Brain microvascular endothelial cell (primary cell): ENCODE results near the gene PPFIA2.
"Not testable (repeated sequence)": the region's sequence is repeated elsewhere in the genome, so short reads cannot be mapped to it uniquely, and the experiment has no call there.

Experiments used
- DNase-seq: peaks from one replicate; pipeline ENCODE4 v3.0.0-alpha.2; 2020
- H3K27ac ChIP-seq: fragments of 250-450 bp; sonication (Bioruptor Pico); 2 replicates; pipeline ENCODE4 v1.5.1; 2020; ENCODE audit warnings: mild to moderate bottlenecking, moderate library complexity
- H3K27me3 ChIP-seq: fragments of 250-450 bp; sonication (Bioruptor Pico); replicated peaks from 2 replicates; pipeline ENCODE4 v1.5.1; 2020; ENCODE audit warnings: mild to moderate bottlenecking
- H3K36me3 ChIP-seq: fragments of 250-450 bp; sonication (Bioruptor Pico); replicated peaks from 2 replicates; pipeline ENCODE4 v1.5.1; 2020; ENCODE audit warnings: mild to moderate bottlenecking
- H3K4me3 ChIP-seq: 2 replicates; pipeline ENCODE4 v1.5.1; 2011; ENCODE audit warnings: low read depth, mild to moderate bottlenecking, control low read depth, low read length, moderate library complexity
- in situ Hi-C: cut with HindIII; loops from 2 replicates; pipeline ENCODE4 v1.10.0; 2017; ENCODE audit warnings: low sequenced_read_pairs, low pct_ligation_motif_present
- TF ChIP-seq, protein P1 (sequence below): IDR thresholded peaks from 2 replicates; pipeline ENCODE4 v1.5.1; 2011; ENCODE audit warnings: low read depth, mild to moderate bottlenecking, moderate library complexity, low read length, control low read depth, inconsistent platforms; ENCODE audit errors: missing control alignments

The PPFIA2 gene

DNA sequence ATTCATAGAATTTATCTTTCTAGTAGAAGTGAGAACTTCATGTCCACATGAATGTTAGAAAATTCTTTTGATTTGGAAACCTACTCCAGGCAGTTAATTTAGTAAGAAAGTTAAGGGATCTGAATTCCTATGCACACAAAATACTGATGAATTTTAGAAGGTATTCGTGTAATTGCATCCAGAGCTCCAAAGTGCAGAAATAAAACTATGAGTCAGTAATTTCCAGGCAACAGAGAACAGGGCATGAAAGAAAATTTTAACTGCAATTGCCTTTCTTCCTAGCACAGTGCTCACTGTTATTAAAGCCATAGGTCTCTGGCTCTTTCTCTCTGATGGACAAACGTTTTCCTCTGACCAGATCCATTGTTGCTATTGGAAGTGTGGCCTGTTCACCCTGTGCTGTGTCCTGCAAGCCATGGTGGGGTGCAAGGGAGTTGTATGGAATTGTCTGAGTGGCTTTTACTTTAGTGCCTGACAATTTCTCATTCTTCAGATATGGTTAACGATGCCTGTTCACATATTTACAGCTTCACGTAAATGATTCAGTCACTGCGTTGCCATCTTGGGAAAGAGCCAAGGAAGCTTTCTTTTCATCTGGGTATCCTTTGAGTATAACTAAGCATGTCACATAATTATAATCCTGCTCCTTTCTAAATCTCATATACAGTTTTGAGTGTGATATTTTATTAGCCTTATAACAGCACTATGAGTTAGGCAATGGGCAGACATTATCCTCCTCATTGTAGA lies 536.1 kb downstream of the PPFIA2 start:
- in situ Hi-C loops = no loop called here
- no peak for DNase-seq
- TF ChIP-seq, protein P1, sequence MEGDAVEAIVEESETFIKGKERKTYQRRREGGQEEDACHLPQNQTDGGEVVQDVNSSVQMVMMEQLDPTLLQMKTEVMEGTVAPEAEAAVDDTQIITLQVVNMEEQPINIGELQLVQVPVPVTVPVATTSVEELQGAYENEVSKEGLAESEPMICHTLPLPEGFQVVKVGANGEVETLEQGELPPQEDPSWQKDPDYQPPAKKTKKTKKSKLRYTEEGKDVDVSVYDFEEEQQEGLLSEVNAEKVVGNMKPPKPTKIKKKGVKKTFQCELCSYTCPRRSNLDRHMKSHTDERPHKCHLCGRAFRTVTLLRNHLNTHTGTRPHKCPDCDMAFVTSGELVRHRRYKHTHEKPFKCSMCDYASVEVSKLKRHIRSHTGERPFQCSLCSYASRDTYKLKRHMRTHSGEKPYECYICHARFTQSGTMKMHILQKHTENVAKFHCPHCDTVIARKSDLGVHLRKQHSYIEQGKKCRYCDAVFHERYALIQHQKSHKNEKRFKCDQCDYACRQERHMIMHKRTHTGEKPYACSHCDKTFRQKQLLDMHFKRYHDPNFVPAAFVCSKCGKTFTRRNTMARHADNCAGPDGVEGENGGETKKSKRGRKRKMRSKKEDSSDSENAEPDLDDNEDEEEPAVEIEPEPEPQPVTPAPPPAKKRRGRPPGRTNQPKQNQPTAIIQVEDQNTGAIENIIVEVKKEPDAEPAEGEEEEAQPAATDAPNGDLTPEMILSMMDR = no peak
- no peak overlapping the region for H3K27ac ChIP-seq
- H3K36me3 ChIP-seq = no peaks in the 10 kb centered on the region
- H3K4me3 ChIP-seq = no peak overlapping the region
- no peaks in the 10 kb centered on the region for H3K27me3 ChIP-seq

DNA sequence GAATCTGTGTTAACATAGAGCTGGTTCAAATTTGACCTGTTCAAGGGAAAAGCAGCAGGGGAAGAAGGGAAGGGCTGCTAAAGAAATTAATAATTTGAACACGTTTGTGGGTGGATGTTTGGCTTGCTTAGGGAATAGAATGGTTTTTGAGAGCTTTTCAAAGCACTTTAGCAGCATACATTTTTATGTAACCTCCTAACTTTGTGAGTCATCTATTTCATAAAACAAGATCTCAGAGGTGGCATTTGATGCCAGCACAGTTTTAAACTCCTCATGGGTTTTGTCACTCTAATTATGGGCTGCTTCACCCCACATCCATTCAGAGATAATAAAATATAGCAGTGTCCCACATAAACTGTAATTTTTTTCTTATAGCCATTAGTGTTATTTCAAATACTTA lies 537.5 kb downstream of the PPFIA2 start:
- DNase-seq = no peak
- no peak overlapping the region for H3K27ac ChIP-seq
- no peak overlapping the region for H3K4me3 ChIP-seq
- TF ChIP-seq, protein P1 = no peak
- H3K27me3 ChIP-seq = no peaks in the 10 kb centered on the region
- H3K36me3 ChIP-seq = no peaks in the 10 kb centered on the region
- in situ Hi-C loops = no loop called here

DNA sequence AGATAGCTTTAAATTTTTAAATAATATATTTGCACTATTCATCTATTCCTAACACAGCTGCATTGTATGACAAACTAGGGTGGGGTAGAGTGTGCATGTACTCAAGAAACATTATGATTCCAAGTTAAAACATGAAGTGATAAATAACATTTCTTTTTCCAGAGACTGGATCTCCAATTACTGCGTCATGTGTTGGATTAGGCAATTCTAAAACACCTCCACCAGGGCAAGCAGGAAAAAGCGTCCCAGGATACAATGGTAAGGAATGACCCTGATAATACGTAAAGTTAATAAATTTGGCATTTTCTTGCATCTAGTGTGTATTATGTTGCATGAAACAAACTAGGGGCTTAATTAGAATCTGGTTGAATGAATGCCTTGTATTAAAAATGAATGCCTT lies 542.4 kb downstream of the PPFIA2 start:
- TF ChIP-seq, protein P1 = no peak
- Histone ChIP-seq H3K27me3 (no peaks in the 10 kb centered on the region), H3K4me3 (no peak overlapping the region), H3K27ac (no peak overlapping the region), H3K36me3 (no peaks in the 10 kb centered on the region)
- no peak for DNase-seq
- in situ Hi-C loops = no loop called here

DNA sequence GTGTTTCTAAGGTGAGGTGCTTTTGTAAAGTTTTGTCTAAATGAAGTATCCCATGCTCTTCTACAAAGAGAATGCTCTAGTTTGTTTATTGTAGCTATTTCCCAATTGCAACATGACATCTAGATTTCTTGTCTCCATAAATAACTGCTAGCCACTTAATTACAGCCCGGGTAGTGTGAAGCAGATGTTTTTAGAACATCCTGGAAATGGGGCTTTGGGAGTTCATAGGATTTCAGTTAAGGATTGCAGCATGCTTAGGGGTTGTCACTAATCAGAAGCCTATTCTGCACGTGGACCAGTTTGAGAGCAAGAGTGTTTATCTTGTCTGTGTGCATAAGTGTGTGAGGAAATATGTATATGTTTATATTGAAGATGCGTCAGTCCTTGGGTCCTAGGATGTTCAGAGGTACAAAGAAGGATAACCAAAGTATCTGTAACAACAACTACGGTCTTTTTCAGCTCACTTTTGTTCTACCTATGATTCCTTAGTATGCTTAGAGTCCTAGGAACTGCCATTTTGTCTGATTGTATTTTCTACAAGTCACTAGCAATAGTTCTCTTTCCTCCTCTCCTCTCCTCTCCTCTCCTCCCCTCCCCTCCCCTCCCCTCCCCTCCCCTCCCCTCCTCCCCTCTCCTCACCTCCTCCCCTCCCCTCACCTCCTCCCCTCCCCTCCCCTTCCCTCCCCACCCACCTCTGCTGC lies 546.0 kb downstream of the PPFIA2 start:
- H3K4me3 ChIP-seq = no peak overlapping the region
- H3K27me3 ChIP-seq = no peaks in the 10 kb centered on the region
- no peaks in the 10 kb centered on the region for H3K36me3 ChIP-seq
- TF ChIP-seq, protein P1 = no peak
- in situ Hi-C loops = no loop called here
- H3K27ac ChIP-seq = no peak overlapping the region
- no peak for DNase-seq

DNA sequence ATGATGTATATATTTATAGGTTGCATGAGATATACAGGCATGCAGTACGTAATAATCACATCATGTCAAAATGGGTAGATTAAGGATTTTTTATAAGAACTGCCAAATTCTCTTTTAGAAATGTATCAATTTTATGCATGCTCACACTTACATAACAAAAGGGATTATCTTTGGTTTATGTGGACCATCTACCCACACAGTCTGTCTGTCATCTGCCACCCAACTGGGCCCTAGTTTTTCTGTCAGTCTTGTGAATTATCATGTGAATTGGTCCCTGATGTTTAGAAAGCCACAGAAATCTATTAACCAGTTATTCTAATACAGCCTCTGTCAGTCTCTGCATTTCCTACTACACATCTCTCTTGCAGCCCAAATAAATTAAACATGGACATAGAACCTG lies 547.8 kb downstream of the PPFIA2 start:
- no peaks in the 10 kb centered on the region for H3K27me3 ChIP-seq
- in situ Hi-C loops = no loop called here
- DNase-seq = no peak
- no peaks in the 10 kb centered on the region for H3K36me3 ChIP-seq
- no peak overlapping the region for H3K4me3 ChIP-seq
- no peak overlapping the region for H3K27ac ChIP-seq
- TF ChIP-seq, protein P1 = no peak

DNA sequence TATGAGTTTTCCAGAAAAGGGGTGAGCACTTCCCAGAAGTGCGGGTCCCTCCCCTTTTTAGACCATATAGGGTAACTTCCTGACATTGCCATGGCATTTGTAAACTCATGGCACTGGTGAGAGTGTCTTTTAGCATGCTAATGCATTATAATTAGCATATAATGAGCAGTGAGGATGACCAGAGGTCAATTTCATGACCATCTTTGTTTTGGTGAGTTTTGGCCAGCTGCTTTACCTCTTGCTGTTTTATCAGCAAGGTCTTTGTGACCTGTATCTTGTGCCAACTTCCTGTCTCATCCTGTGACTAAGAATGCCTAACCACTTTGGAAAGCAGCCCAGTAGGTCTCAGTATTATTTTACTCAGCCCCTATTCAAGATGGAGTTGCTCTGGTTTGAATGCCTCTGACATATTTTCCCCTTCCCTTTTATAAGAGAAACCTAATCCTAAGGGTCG lies 549.4 kb downstream of the PPFIA2 start:
- in situ Hi-C loops, H3K27ac ChIP-seq, H3K4me3 ChIP-seq, H3K27me3 ChIP-seq, H3K36me3 ChIP-seq: not testable (repeated sequence)
- peak; percentile 32 for DNase-seq
